GM04503 (cell line): ENCODE measurements around the gene CCNO.
A peak's percentile ranks its signal among the peaks of the same experiment; 100 is the strongest.

Source experiments
- DNase-seq: peaks from one replicate; pipeline ENCODE4 v3.0.0-alpha.2; 2012; ENCODE audit warnings: low read depth

Gene CCNO

GRCh38 chr5:55232985-55233928, at the start of gene CCNO:
Gene CCNO (minus strand): TSS chr5:55233608. CDS start chr5:55233523, 85 bp downstream.
- no peak for DNase-seq

GRCh38 chr5:55278778-55279177, 45.4 kb upstream of the CCNO start:
- peak; percentile 12 for DNase-seq

- no peak for DNase-seq
These were observed 43.4 kb upstream of the CCNO start for GRCh38 chr5:55276771-55277170.

- DNase-seq = no peak
These were observed 24.9 kb upstream of the CCNO start for GRCh38 chr5:55258339-55258738.

- DNase-seq = no peak
These were observed 21.4 kb upstream of the CCNO start for GRCh38 chr5:55254802-55255201.

- no peak for DNase-seq
These were observed 16.7 kb upstream of the CCNO start for GRCh38 chr5:55250064-55250463.

GRCh38 chr5:55241746-55242145, 8.3 kb upstream of the CCNO start:
- DNase-seq = no peak

GRCh38 chr5:55236800-55237199, 3.4 kb upstream of the CCNO start:
- DNase-seq = no peak

- DNase-seq = no peak
These were observed 803 bp upstream of the CCNO start for GRCh38 chr5:55234121-55234700.

GRCh38 chr5:55232271-55232984, 980 bp downstream of the CCNO start:
- DNase-seq = no peak

GRCh38 chr5:55231919-55232270, 1.5 kb downstream of the CCNO start:
- DNase-seq = no peak

- no peak for DNase-seq
These were observed 2.1 kb downstream of the CCNO start for GRCh38 chr5:55231029-55231918.

- DNase-seq = no peak
These were observed 3.2 kb downstream of the CCNO start for GRCh38 chr5:55230086-55230629.

GRCh38 chr5:55227664-55228430, 5.6 kb downstream of the CCNO start:
- no peak for DNase-seq

- DNase-seq = no peak
These were observed 6.3 kb downstream of the CCNO start, which contains the start of gene MCIDAS for GRCh38 chr5:55226934-55227663. Gene MCIDAS (minus strand): TSS chr5:55227315. CDS start chr5:55227138, 177 bp downstream.

GRCh38 chr5:55226027-55226933, 7.1 kb downstream of the CCNO start:
- DNase-seq = no peak

GRCh38 chr5:55225346-55225745, 8.1 kb downstream of the CCNO start:
- DNase-seq = no peak

GRCh38 chr5:55223812-55224240, 9.6 kb downstream of the CCNO start:
- DNase-seq = no peak
